ENCODE measurements around the gene ZNF768.
"Not testable (repeated sequence)": the region's sequence is repeated elsewhere in the genome, so short reads cannot be mapped to it uniquely, and the experiment has no call there.

Gene ZNF768

DNA sequence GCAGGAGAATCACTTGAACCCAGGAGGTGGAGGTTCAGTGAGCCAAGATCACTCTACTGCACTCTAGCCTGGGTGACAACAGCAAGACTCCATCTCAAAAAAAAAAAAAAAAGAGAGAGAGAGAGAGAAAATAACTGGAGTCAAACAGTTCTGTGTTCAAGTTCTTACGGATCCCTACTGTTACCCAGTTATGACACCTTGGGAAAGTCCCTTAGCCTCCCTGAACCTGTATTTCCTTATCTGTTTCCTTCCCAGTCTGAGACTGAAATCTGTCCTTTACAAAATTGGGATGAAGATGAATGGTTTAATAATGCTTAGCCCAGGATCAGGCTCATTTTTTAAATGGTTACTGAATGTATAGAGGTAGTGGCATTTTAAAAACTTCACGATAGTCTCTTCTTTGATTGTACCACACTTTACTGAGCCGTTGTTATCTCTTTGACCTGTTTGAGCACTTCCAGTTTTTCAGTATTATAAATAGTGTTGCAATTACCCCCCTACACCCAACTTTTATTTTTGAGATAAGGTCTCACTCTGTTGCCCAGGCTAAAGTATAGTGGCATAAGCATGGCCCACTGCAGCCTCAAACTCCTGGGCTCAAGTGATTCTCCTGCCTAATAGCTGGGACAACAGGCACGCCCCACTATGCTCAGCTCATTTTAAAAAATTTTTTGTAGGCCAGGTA lies 17.1 kb downstream of the ZNF768 start:
- DNase-seq: no peak

DNA sequence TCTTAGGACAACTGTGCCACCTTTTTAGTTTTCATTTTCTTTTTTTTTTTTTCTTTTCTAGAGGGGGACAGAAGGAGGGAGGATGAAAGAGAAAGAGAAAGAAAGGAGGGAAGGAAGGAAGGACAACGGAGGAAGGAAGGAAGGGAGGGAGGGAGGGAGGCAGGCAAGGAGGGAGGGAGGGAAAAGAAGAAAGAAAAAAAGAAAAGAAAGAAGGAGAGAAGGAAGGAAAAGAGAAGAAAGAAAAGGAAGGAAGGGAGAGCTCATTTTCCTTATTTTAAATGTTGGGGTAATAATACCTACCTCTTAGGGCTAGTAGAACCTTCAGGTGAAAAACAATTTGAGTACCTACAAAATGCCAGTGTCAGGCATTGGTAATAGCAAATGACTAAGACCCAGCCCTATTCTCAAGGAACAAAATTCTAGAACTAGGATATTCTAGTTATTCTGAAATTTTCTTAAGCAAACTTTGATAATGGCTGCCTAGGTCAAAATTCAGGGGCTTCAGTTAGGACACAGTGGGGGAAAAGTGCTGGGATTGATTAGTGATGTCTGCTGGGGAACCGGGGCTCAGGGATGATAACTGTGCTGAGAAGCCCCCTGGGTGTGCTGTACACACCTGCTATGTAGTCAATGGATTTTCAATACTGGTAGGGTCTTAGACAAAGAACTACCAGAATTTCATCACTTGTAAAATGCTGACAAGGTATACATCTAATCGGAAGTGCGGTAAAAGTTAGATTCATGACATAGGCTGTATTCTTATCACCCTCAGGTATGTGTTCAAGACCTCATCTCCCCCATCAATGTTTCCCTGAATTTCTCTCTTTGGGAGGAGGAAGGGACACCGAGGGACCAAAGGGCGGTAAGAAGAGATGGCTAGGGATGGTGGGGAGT lies 22.7 kb downstream of the ZNF768 start:
- no peak for DNase-seq

DNA sequence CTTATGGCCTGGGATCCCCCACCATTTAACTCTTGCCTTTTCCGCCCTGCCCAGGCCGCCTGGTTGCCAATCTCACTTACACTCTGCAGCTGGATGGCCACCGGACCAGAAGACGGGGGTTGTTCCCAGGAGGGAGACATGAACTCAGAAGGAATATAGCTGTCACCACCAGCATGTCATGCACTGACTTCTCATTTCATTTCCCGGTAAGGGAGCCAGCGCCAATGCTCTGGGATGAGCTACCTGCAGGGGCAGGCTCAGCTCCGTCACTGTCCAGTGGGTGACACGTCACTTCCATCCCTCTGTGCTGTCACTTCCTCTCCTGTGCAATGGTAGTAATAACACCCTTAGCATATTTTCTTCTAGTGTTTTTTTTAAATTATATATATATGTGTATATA lies 27.1 kb downstream of the ZNF768 start:
- DNase-seq: no peak

DNA sequence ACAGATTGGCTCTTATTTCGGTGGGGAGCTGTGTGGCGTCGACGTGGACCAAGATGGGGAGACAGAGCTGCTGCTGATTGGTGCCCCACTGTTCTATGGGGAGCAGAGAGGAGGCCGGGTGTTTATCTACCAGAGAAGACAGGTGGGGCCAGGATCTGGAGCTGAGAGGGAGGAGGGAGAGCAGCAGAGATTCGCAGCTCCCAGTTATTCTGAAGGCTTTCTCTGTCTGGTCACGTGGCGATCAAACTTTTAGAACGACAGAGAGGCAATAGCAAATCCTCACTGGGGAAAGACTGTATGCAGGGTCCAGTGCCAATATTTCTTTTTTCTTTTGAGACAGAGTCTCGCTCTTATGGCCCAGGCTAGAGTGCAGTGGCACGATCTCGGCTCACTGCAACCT lies 31.7 kb downstream of the ZNF768 start:
- DNase-seq: no peak

DNA sequence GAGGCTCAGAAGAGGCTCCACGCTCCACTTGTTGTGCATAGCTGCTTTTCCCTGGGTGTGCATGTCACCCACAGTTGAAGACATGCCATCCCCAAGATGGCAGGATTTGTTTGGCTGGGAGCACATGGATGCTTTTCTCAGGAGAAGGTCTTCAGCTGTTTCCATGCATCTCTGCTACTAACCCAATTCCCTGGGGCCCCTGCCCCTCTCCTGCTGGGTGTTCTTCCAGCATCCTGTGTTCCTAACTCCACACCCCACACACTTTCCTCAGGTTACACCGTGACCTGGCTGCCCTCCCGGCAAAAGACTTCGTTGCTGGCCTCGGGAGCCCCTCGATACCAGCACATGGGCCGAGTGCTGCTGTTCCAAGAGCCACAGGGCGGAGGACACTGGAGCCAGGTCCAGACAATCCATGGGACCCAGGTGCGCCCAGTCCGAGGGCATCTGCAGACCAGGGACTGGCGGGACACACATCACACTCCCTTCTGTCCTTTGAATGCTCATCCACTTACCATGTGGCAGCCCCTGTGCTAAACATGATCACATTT lies 32.4 kb downstream of the ZNF768 start:
- no peak for DNase-seq

DNA sequence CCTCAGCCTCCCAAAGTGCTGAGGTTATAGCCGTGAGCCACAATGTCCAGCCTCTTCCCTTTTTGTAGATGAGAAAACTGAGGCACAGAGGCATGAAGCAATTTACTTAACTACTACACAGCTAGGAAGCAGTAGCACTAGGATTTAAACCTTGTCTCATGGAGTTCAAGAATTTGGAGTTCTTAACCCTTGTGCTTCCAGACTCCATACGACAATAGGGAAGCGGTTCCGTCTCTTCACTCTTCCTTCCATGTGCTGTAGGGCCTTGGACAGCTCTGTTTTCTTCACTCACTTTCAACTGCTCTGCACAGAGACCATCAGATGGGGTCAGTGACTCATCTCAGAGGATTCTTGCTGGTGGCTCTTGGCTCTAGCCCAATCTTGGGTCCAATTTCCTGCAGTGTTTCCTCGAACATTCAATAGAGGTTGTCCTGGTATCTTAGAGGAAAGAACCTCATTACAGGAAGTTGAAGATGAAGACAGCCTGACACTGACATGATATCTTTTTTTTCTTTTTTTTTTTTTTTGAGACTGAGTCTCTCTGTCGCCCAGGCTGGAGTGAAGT lies 34.5 kb downstream of the ZNF768 start:
- peak; percentile 80 to 86 for DNase-seq

DNA sequence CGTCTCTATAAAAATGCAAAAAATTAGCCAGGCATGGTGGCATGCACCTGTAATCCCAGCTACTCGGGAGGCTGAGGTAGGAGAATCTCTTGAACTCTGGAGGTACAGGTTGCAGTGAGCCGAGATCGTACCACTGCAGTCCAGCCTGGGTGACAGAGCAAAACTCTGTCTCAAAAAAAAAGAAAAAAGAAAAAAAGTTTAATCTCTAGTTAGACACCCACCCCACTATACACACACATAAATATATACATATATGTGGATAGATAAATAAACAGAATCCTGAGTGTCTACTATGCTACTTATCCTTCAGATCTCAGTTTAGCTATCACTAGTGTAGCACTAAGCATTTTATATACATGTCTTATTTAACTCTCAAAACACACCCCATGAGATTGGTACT lies 35.1 kb downstream of the ZNF768 start:
- DNase-seq: no peak

DNA sequence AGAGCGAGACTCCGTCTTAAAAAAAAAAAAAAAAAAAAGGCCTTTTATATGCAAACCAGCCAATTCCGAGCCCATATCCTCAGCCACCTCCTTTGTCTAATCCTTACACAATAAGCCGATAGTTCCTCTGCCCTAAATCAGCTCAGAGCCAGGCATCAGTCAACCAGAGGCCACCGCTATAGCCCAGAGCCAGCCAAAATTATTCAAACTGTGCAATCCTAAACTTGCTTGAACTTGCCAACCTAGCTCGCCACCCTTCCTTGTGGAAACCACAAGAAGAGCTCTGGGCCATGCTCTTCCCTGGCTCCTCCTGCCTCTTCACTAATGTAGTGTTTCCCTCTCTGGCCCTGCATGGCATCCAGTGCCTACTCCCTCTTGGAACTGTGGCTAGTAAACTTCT lies 36.2 kb downstream of the ZNF768 start:
- no peak for DNase-seq

DNA sequence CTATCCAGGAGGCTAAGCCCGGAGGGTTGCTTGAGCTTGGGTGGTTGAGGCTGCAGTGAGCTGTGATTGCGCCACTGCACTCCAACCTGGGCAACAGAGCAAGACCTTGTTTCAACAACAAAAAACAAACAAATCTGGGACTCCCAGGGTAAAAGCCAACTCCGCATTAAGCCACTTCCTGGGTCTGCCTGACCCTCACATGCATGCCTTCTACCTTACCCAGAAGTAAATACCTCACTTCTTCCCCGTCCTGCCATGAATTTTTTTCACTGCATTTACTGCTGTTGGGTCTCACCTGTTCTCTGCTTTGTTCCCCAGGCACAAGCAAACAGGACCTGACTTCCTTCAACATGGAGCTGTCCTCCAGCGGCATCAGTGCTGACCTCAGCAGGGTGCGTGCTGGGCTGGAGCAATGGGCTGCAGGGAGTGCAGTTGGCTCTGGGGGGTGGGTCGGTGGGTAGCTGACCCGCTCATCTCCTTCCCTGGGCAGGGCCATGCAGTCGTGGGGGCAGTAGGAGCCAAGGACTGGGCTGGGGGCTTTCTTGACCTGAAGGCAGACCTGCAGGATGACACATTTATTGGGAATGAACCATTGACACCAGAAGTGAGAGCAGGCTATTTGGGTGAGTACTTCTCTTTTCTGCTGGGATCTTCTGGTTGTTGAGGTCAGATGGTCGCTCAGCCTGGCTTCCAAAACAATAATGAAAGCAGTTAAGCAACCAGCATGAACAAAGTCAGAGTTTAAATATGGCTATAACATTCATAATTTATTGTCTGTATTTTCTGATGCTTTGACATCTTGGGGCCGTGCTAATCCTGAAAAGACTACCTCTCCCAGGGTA lies 37.4 kb downstream of the ZNF768 start:
- DNase-seq: peak; percentile 20 to 55

DNA sequence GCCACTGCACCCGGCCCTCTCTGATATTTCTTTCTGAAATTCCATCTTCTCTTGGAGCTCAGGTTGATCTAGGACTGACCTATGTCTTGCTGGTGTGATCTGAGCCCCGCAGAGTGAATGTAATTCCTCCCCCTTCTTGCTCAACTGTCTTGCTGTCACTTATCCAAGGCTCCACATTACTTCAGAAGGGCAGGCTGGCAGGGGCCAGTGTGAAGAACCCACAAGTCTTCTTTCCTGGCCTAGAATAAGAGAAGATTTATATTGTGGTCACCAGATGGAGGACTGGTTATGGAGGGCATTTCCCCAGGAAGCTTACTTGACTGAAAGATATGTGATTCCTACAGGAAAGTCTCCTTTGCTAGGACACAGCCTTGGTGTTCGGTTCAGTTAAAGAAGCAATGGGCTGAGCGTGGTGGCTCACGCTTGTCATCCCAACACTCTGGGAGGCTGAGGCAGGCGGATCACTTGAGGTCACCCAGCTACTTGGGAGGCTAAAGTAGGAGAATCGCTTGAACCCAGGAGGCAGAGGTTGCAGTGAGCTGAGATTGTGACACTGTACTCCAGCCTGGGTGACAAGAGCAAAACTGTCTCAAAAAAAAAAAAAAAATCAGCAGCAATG lies 40.4 kb downstream of the ZNF768 start:
- peak in 1 of 2 experiments; percentile 12 for DNase-seq

DNA sequence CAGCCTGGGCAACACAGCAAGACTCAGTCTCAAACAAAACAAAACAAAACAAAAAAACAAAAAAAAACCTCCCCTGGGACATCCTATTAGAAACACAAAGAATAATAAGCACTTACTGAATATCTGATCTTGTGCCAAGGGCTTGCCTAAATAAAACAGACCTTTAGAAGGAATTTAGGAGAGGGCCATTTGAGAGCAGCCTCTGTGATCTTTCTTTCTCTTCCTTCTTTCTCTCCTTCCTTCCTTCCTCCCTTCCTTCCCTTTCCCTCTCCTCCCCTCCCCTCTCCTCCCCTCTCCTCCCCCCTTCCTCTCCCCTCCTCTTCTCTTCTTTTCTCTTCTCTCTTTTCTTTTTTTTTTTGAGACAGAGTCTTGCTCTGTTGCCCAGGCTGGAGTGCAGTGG lies 41.5 kb downstream of the ZNF768 start:
- no peak for DNase-seq

DNA sequence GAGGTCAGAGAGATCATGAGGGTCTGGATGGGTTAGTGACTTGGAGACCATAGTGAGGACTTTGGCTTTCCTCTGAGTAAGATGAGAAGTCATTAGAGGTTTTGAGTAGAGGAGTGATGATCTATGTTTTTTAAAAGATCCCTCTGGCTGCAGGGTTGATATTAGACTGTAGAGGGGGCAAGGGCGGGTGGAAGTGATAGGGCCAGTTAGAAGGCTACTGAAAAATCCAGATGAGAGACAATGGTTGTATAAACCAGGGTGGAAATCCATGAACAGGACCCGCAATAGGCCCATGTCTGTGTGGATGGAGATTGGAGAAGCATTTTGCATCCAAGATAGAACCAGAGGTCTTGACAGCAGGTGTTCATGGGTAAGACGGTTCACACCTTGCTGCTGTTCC lies 44.0 kb downstream of the ZNF768 start:
- DNase-seq: no peak

DNA sequence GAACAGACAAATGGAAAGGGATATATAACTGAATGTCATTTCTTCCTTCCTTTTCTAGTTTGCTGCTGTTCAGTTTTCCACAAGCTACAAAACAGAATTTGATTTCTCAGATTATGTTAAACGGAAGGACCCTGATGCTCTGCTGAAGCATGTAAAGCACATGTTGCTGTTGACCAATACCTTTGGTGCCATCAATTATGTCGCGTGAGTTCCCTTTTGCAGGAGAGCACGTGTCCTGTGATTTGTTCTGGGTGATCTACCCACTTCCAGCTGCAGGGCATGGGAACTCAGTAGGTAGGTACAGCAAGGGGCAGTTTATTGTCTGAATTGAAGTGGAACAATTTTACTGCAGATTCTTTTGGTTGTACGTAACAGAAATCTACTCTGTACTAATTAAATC lies 45.0 kb downstream of the ZNF768 start:
- no peak for DNase-seq

DNA sequence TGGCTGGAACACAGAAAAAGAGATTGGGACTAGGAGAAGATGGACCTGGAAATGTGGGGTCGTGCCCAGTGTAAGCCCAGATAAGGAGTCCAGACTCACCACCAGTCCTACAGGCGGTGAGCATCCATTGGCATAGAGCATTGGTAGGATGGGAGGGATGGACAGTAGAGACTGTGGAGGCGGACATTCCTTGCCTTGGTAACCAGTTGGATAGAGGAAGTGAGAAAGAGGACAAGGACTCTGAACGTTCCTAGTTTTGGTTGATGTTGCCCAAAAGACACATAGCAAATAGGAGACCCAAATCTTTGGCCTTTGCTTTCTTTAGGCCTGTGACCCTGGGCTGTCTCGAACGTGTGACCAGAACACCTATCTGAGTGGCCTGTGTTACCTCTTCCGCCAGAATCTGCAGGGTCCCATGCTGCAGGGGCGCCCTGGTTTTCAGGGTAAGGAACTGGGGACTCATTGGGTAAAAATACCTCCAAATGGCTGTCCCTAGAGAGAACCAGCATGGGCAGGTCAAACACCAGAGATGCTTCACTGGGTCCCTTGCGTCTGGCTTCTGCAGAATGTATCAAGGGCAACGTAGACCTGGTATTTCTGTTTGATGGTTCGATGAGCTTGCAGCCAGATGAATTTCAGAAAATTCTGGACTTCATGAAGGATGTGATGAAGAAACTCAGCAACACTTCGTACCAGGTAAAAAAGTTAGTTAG lies 47.4 kb downstream of the ZNF768 start:
- DNase-seq: no peak

DNA sequence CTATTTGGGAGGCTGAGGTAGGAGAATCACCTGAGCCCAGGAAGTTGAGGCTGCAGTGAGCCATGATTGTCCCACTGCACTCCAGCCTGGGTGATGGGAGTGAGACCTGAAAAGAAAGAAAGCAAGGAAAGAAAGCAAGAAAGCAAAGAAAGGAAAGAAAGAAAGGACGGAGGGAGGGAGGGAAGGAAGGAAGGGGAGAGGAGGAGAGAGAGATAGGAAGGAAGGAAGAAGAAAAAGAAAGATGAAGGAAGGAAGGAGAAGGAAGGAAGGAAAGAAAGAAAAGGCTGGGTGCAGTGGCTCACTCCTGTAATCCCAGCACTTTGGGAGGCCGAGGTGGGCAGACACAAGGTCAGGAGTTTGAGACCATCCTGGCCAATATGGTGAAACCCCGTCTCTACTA lies 48.6 kb downstream of the ZNF768 start:
- DNase-seq: not testable (repeated sequence)

DNA sequence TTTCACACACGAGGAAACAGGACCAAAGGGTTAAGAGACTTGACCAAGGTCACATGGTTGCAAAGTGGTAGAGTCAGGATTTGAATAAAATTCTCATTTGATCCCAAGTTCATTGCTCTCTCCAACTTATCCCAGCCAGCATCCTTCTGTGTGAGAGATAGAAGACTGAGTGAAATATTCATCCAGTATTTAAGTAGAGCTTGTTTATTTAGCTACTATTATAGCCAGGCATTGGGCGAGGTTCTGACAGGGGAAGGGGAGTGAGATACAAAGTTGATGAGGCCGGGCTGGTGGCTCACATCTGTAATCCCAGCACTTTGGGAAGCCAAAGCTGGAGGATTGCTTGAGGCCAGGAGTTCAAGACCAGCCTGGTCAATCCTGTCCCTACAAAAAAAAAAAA lies 49.4 kb downstream of the ZNF768 start:
- DNase-seq: no peak

DNA sequence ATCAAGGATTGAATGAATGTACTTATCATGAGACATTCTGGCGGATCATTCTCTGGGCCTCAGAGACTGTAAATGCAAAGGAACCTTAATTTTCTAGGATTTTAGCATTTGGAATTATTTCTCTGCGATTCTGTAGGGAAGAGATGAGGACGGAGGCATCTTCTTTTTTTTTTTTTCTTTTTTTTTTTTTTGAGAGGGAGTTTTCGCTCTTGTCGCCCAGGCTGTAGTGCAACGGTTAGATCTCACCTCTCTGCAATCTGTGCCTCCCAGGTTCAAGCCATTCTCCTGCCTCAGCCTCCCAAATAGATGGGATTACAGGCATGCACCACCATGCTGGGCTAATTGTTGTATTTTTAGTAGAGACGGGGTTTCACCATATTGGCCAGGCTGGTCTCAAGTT lies 51.7 kb downstream of the ZNF768 start:
- DNase-seq: no peak

DNA sequence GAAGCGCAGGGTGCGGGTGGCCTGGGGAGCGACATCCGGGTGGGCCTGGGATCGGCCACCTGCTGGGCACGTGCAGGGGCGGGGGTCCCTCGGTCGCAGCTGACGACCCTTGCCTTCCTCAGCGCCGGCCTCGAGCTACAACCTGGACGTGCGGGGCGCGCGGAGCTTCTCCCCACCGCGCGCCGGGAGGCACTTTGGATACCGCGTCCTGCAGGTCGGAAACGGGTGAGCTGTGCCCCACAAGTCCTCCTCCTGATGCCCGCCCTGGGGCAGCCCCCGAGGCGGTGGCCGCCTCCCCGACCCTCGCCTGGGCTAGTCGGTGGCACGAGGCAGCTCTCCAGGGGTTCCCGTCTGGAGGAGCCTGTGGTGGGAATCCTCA lies 52.3 kb downstream of the ZNF768 start:
- DNase-seq: no peak

All from AML-193 (cell line).